Stimulated activated CD4-positive, alpha-beta T cell treated with anti-CD3 and anti-CD28 coated beads, TNF-alpha, amount 100 ng/mL, for 1 hour (primary cell): Measurements from ENCODE around the gene BTBD9.
"Not testable (repeated sequence)": the region's sequence is repeated elsewhere in the genome, so short reads cannot be mapped to it uniquely, and the experiment has no call there.

Experiments used
- DNase-seq, 3 donors: peaks; one replicate each; pipeline ENCODE4 v3.0.0-alpha.2; 2020; ENCODE audit warnings: low read depth in 3 of 3, low spot score in 1 of 3

BTBD9 gene

DNA sequence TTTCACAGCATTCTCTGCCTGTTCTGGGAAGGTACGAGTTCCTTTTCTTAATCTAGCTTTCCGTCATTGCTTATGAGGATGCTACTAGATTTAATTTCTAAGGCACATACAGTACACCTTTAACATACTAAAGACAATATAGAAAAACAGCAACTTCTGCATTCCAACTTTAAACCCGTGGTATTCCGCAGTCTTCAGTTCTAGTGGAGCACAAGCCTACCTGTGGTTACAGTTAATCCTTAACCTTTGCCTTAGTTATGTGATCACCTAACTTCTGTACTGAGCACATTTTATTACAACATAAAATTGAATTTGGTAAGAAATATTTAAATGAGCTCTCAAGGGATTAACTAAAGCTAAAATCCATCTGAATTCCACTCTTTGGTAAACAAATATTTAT, 289.5 kb downstream of the BTBD9 start:
- no peak for DNase-seq

DNA sequence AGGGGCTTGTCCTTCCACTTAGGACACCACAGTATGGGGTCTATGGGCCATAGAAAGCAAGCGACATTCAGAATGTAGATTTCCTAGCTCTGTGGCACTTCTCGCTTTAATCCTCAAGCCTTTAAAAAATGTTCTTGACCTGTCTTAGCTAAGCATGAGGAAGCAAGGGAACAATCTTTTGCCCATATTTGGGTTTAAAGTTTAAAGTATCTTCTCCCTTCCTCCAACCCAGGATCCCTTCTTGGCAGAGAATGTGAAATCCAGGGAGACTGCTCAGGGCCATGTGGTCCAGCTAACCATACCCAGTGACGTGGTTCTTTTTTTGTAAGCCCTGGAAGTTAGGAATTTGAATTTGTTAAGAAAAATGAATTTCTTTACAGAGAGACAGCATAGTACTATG, 289.9 kb downstream of the BTBD9 start:
- DNase-seq: no peak

GRCh38 chr6:38349221-38349620, 290.5 kb downstream of the BTBD9 start:
- DNase-seq: no peak

DNA sequence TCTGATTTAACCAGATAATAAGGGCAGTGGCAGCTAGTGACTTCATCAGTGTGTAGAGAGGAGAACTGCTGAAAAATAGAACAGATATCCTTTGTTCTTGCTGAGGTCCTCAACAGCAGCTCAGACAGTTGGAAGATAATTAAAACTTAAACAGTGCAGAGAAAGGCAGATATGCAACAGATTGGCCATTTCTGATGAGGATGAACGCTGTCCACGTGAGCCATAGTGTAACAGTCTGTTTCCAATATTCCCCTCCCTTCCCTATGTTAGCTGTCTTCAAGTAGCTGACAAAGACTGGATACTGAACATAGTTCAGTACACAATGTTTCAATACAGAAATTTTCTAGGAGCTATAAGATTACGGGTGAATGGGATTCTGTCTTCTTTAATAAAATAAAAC, 291.4 kb downstream of the BTBD9 start:
- DNase-seq: no peak

DNA sequence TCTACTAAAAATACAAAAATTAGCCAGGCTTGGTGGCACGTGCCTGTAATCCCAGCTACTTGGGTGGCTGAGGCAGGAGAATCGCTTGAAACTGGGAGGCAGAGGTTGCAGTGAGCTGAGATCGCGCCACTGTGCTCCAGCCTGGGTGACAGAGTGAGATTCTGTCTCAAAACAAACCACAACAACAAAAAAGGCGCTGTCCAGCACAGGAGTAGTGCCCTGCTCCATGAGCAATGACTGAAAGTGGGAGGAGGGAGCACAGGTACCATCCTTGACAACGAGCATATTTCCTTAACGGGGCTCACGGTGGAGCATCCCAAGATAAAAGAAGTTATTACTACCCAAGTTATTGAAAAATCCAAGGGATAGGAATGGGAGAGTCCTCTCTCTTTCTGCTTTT, 291.9 kb downstream of the BTBD9 start:
- DNase-seq: not testable (repeated sequence)

- no peak for DNase-seq
Measured at GRCh38 chr6:38346291-38347079, 293.2 kb downstream of the BTBD9 start.

DNA sequence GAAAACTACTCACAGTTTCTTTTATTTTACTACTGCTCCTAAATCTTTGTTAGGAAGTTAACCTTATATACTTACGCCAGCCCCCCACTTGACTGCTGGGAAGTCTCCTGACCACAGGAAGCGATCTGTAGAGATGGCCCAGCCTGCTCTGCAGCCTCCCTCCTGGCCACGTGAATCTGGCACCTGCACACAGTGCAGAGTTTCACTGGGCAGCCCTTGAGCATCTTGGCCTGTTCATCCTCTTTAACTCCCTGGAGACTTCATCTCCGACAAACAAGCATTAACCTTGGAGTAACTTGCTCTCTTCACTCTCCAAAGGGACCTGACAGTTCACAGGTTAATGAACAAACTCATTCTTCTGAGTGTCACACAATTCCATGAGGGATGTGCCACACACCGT, 294.1 kb downstream of the BTBD9 start:
- no peak for DNase-seq

DNA sequence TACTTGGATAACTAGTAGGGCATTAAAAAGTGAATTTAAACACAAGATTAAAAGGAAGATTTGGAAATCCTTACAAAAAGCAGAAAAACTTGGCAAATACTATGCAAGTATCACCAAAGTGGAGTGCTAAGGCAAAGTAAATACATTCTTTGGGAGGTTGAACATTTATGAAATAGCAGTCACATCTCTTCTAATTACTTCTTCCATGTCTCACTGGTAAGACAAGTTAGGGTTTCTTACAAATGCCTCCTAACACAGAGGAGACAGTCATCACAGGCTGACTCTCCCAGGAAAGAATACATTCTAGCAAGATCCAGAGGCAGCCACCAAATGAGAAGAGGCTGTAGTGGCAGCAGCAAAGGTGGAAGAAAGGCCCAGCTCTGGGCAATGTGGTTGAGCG, 298.2 kb downstream of the BTBD9 start:
- no peak for DNase-seq

DNA sequence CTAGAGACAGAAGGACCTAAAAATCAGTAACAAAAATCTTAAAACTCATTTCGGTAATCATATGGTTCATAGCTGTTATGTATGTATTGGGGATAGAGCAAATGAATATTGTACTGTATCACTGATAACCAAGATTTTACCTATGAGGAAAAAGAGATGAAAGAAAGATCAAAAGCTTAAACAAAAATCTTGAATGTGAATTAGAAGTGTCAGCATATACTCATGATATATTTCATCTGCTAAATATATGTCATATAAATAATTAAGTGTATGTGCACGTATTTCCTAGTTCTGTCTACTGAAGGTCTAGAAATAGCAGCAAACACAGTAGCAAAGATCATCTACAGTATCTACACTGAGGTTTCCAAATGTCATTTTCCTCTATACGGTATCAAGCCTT, 299.8 kb downstream of the BTBD9 start:
- DNase-seq: no peak

- DNase-seq: no peak
Measured at GRCh38 chr6:38337819-38338465, 301.8 kb downstream of the BTBD9 start.

DNA sequence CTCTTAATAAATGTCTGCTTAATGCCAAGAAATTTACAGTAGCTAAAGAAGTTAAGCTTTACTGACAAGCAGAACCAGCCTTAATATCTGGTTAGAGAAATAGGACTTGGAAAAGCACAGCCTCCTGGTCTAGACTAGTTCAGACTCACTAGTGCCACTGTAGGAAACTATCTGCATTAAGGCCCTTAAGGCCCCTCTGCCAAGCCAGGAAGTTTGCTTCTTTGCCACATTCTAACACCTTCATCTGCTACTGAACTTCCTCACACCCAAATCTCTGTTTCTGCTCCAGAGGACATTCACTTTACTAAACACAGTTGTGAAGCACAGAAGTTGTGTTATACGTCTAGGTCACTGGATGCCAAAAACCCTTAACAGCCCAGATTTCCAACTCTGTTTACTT, 302.8 kb downstream of the BTBD9 start:
- no peak for DNase-seq

DNA sequence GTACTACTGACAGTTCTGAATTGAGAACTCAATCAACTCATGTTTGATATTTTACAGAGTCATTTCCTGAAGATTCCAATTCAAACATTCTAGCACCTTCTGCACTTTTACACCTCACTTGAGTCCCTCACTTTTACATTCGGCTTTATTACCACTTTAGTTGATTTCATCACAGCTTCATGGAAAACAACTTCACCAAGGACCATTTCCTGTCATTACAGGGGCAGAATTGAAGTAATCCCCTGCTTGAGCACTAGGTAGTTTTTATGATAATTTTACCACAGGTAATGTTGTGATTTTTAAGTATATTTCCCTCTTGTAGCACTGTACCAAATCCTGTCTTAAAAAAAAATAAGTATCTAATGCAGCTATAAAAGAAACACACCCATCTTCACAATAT, 312.9 kb downstream of the BTBD9 start:
- DNase-seq: no peak

DNA sequence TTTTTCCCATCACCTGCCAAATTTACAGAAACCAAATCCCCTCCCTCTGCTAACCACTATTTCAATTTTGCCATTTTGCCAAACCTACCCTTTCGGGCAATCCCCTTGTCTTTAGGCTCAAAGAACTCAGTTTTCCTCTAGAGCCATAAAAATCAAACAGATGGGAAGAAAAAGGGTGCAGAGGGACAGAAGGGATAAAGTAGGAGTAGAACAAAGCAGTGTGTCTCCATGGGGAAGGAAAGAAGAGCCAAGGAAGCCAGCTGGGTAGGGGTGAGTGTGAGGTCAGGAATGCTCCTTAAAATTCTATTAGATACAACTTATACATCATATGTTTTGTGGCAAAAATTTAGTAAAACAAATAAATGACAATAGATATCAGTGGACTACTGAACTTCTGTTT, 316.5 kb downstream of the BTBD9 start:
- DNase-seq: no peak

- no peak for DNase-seq
Measured at GRCh38 chr6:38322138-38322537, 317.6 kb downstream of the BTBD9 start.

DNA sequence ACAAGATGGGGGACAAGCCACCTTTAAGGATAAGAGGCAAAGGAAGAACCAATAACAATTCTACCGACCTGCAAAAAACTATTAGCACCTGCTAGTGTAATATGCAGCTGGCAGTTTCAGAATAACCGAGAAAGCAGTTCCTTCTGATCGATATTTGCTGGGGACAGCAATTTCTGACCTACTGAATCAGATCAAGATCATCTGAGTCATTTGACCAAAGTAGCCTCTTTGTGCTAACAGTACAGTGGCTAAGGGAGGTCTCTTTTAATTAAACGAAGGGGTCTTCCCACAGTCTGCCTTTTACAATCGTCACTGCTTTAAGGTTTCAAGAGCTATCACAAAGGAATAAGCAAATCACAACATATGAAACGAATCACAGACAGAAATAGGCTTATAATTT, 318.9 kb downstream of the BTBD9 start:
- DNase-seq: no peak

DNA sequence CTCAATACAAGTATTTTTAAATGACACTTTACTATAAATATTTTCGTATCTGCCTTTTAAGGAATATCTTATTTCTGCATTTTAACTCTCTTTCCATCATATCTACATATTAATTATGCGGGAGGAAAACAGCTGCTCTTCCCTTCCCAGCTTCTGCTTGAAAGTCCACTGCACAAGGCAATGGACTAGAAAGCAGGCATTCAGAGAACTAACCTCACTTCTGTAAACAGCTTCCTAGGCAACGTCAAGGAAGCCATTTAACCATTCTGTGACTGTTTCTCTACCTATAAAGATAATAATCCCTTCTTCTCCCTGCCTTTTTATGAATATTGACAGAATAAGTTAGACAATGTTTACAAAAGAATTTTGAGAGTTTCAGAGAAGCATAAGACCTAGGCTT, 319.4 kb downstream of the BTBD9 start:
- DNase-seq: no peak

DNA sequence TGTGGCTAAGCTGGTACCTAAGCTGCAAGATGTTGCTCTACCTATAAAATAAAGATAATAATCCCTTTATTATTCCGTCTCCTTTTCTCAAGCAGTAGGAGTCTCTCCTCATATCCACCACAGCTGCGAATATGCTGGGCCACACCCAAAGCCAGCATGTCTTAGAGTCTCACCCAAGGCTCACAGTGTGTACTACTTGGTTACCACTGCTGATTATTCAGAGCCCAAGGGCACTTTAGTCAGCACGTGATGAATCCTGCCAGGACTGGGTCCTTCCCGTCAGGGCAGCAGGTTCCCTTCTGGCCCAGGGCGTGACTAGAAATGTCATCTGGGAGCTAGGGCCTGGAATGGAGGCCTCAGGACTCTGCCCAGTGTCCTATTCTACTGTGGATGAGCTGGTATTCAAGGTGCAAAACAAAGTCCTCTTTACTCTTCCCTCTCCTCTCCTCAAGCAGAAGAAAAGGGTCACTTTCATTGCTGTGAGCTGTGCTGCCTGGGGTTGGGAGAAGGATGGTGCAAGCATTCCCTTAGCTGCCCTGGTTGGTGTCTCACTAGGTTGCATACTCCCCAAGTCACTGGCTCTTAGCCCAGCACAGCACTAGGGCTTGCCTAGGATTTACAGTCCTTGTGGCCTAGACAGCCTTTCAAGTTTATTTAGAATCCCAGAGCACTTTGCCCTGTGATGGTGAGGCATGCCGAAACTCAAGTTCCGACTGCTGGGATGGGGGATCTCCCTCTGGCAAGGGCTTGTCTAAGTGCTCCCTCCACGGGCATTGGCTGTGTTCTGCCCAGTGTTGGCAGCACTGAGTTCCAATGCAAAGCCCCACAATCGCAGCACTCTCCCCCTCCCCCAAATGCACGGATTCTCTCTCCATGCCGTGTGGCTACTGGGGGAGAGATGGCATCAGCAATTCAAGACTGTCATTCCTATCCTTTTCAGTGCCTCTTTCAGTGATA, 320.2 kb downstream of the BTBD9 start:
- DNase-seq: no peak

- no peak for DNase-seq
Measured at GRCh38 chr6:38316099-38316868, 323.4 kb downstream of the BTBD9 start.

- no peak for DNase-seq
Measured at GRCh38 chr6:38311201-38311600, 328.5 kb downstream of the BTBD9 start.

DNA sequence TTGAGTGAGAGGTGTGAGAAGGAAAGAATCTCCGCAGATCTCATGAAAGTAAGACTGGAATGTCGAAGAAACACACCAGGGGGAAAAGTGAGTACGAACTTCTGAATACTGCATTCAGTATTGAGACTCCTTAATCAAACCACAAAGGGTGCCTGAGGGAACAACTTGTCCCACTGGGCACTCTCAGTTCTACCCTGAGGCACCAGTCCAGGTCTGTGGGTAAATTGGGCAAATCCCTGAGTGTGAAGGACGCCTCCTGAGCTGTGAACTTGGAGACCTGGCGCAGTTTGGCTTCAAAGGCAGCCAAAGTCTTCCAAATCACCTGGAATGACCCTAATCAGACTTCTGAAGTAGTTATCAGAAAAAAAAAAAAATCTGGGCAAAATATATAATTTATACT, 329.7 kb downstream of the BTBD9 start:
- DNase-seq: no peak

DNA sequence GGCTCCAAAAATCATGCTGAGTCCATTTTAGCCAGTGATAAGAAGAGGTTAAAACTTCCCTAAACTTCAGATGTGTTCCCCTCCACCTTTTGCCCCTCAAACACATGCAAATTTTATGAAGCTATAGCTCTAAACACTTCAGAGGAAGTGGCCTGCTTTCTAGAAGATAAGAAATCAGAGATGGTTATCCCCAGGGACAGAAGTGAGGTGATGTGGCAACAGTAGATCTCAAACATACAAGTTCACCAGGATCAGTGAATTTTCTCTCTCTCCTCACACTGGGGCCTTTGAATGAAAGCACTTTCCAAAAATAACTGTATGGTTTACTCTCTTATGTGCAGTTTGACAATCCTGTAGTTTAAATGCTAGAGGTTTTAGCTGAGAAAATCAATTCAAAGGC, 332.0 kb downstream of the BTBD9 start:
- DNase-seq: no peak
